KMS-11 (cell line): ENCODE data around the gene AXL.

ENCODE experiments used
- H2AFZ ChIP-seq: fragments of 200-600 bp; sonication (generic); 2 replicates; pipeline ENCODE4 v1.6.1; 2016; ENCODE audit warnings: antibody characterized with exemption, mixed run types, low read depth
- H3K27ac ChIP-seq: fragments of 200-600 bp; sonication (generic); 2 replicates; pipeline ENCODE4 v1.6.1; 2016; ENCODE audit warnings: mild to moderate bottlenecking, mixed run types
- H3K27me3 ChIP-seq: fragments of 200-600 bp; sonication (generic); 2 replicates; pipeline ENCODE4 v1.6.1; 2017; ENCODE audit warnings: mild to moderate bottlenecking, low read depth, mixed run types, moderate library complexity; ENCODE audit not compliant: insufficient read depth
- H3K36me3 ChIP-seq: fragments of 200-600 bp; sonication (generic); 2 replicates; pipeline ENCODE4 v1.6.1; 2017; ENCODE audit warnings: mild to moderate bottlenecking, mixed run types; ENCODE audit not compliant: insufficient read depth
- H3K4me1 ChIP-seq: fragments of 200-600 bp; sonication (generic); 2 replicates; pipeline ENCODE4 v1.6.1; 2016; ENCODE audit warnings: mild to moderate bottlenecking, low read depth, mixed run types; ENCODE audit not compliant: poor library complexity, severe bottlenecking
- H3K4me2 ChIP-seq: fragments of 200-600 bp; sonication (generic); 2 replicates; pipeline ENCODE4 v1.7.0; 2016; ENCODE audit warnings: mild to moderate bottlenecking, mixed run types
- H3K4me3 ChIP-seq: fragments of 200-600 bp; sonication (generic); IDR thresholded peaks from 2 replicates; pipeline ENCODE4 v1.6.1; 2017; ENCODE audit warnings: low read depth, low read length, mixed read lengths; ENCODE audit not compliant: insufficient read depth
- H3K79me2 ChIP-seq: fragments of 200-600 bp; sonication (generic); 2 replicates; pipeline ENCODE4 v1.6.1; 2016; ENCODE audit warnings: low read depth, mixed run types; ENCODE audit not compliant: insufficient read depth
- H3K9ac ChIP-seq: fragments of 200-600 bp; sonication (generic); 2 replicates; pipeline ENCODE4 v1.6.1; 2016; ENCODE audit warnings: mild to moderate bottlenecking, mixed run types
- H4K20me1 ChIP-seq: fragments of 200-600 bp; sonication (generic); 2 replicates; pipeline ENCODE4 v1.6.1; 2016; ENCODE audit warnings: mild to moderate bottlenecking, mixed run types; ENCODE audit not compliant: insufficient read depth
- CTCF ChIP-seq: fragments of 200-600 bp; sonication (generic); conservative IDR thresholded peaks from 2 replicates; pipeline ENCODE4 v1.6.1; 2017; ENCODE audit warnings: low read depth, mild to moderate bottlenecking, antibody characterized with exemption, low read length, moderate library complexity, mixed read lengths

The AXL gene

DNA sequence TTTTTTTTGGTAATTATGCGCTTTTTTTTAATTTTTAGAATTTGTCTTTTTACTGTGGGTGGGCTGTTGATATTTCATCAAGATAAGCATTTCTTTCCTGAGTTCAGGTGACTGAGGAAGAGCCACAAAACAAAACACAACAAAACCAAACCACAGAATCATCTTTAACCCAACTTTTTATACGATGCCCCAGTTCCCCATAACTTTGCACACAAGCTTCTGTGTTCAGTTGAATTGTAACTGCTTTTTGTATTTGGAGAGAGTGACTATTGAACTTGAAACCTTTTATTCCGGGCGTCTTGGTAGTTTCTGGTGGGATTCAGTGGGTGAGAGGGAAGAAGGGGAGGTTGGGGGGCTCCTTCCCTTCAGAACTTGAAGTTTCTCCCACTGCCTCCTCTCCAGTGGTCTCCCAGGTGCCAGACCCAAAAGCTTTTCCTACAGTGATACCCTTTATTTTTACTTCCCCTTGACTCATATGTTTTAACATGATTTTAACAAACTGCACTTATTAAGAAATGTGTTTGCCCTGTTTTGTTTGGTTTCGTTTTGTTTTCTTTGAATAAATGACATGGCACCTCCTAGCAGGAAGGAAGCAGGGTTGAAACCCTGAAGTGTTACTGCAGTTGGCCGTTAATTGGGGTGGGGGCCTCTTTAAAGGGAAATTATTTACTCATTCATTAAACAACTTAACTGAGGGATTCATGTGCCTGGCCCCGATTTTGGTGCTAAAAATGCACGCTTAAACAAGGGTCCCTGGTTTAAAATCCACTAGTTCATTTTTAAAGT is 88.3 kb downstream of the AXL start:
- Histone ChIP-seq H3K27ac (peak overlapping the region; percentile 95), H3K36me3 (peaks cover 8% of the 10 kb centered on the region; the same call in 1 of the 2 replicates), H3K9ac (peak overlapping the region; percentile 58; the same call in 1 of the 2 replicates), H2AFZ (no peak overlapping the region), H3K4me3 (no peak overlapping the region), H3K79me2 (peaks cover 18% of the 10 kb centered on the region), H4K20me1 (no peaks in the 10 kb centered on the region), H3K4me1 (peaks cover 52% of the 10 kb centered on the region), H3K27me3 (no peaks in the 10 kb centered on the region), H3K4me2 (peak overlapping the region; percentile 79; the same call in 1 of the 2 replicates)
- no peak for TF ChIP-seq CTCF

GRCh38 chr19:41307954-41308449 is 89.0 kb downstream of the AXL start:
- Histone ChIP-seq H3K4me2 (peak overlapping the region; percentile 79; the same call in 1 of the 2 replicates), H3K4me3 (no peak overlapping the region), H4K20me1 (no peaks in the 10 kb centered on the region)

GRCh38 chr19:41308450-41309179 is 89.6 kb downstream of the AXL start:
- peak overlapping the region; percentile 58 for H3K9ac ChIP-seq

More at GRCh38 chr19:41307954-41308449, 89.0 kb downstream of the AXL start:
- Histone ChIP-seq H3K27ac (peak overlapping the region; percentile 95), H3K79me2 (peaks cover 24% of the 10 kb centered on the region), H3K9ac (peak overlapping the region; percentile 58), H3K27me3 (no peaks in the 10 kb centered on the region), H3K4me1 (peaks cover 52% of the 10 kb centered on the region), H2AFZ (no peak overlapping the region), H3K36me3 (peaks cover 8% of the 10 kb centered on the region; the same call in 1 of the 2 replicates)
- TF ChIP-seq CTCF = no peak

More at GRCh38 chr19:41308450-41309179, 89.6 kb downstream of the AXL start:
- H3K4me2 ChIP-seq = peak overlapping the region; percentile 79; the same call in 1 of the 2 replicates
- peaks cover 24% of the 10 kb centered on the region for H3K79me2 ChIP-seq
- TF ChIP-seq CTCF = peak; percentile 98
- H3K27me3 ChIP-seq = no peaks in the 10 kb centered on the region
- H3K27ac ChIP-seq = peak overlapping the region; percentile 95
- no peaks in the 10 kb centered on the region for H4K20me1 ChIP-seq
- H3K4me1 ChIP-seq = peaks cover 52% of the 10 kb centered on the region
- peaks cover 8% of the 10 kb centered on the region; the same call in 1 of the 2 replicates for H3K36me3 ChIP-seq
- H2AFZ ChIP-seq = no peak overlapping the region
- no peak overlapping the region for H3K4me3 ChIP-seq
